Nephron (organoid): ENCODE data around the gene PDZD2.
A peak's percentile ranks its signal among the peaks of the same experiment; 100 is the strongest.
"Not testable (repeated sequence)": the region's sequence is repeated elsewhere in the genome, so short reads cannot be mapped to it uniquely, and the experiment has no call there.

Source experiments
- H3K27ac Mint-ChIP-seq, 3 experiments: 2 replicates each; pipeline ENCODE4 v1.8.0; 2020; ENCODE audit warnings: mixed read lengths in 3 of 3, mild to moderate bottlenecking in 2 of 3, moderate library complexity in 1 of 3
- H3K27me3 Mint-ChIP-seq: 2 replicates; pipeline ENCODE4 v1.8.0; 2021; ENCODE audit warnings: low read depth, mild to moderate bottlenecking, moderate library complexity, mixed read lengths
- H3K36me3 Mint-ChIP-seq: 2 replicates; pipeline ENCODE4 v1.8.0; 2020; ENCODE audit warnings: low read depth, mixed read lengths
- H3K4me1 Mint-ChIP-seq: 2 replicates; pipeline ENCODE4 v1.8.0; 2020; ENCODE audit warnings: mixed read lengths
- H3K4me3 Mint-ChIP-seq, 3 experiments: 2 replicates each; pipeline ENCODE4 v1.8.0; 2020; ENCODE audit warnings: mild to moderate bottlenecking in 3 of 3, mixed read lengths in 3 of 3, moderate library complexity in 2 of 3
- H3K9me3 Mint-ChIP-seq: 2 replicates; pipeline ENCODE4 v1.8.0; 2020; ENCODE audit warnings: mixed read lengths
- TF ChIP-seq, protein P1 (sequence below), 3 experiments: fragments of 200-600 bp; sonication (generic); IDR thresholded peaks; one replicate each; pipeline ENCODE4 v1.5.0; 2021; ENCODE audit warnings: antibody characterized with exemption in 3 of 3; ENCODE audit not compliant: unreplicated experiment in 3 of 3

The PDZD2 gene

GRCh38 chr5:32029781-32030180 lies 390.9 kb downstream of the PDZD2 start:
- H3K36me3 Mint-ChIP-seq = no peaks in the 10 kb centered on the region
- no peak overlapping the region for H3K27ac Mint-ChIP-seq
- H3K4me1 Mint-ChIP-seq = peaks cover 34% of the 10 kb centered on the region
- peaks cover 22% of the 10 kb centered on the region for H3K27me3 Mint-ChIP-seq
- H3K4me3 Mint-ChIP-seq = no peak overlapping the region
- TF ChIP-seq, protein P1, sequence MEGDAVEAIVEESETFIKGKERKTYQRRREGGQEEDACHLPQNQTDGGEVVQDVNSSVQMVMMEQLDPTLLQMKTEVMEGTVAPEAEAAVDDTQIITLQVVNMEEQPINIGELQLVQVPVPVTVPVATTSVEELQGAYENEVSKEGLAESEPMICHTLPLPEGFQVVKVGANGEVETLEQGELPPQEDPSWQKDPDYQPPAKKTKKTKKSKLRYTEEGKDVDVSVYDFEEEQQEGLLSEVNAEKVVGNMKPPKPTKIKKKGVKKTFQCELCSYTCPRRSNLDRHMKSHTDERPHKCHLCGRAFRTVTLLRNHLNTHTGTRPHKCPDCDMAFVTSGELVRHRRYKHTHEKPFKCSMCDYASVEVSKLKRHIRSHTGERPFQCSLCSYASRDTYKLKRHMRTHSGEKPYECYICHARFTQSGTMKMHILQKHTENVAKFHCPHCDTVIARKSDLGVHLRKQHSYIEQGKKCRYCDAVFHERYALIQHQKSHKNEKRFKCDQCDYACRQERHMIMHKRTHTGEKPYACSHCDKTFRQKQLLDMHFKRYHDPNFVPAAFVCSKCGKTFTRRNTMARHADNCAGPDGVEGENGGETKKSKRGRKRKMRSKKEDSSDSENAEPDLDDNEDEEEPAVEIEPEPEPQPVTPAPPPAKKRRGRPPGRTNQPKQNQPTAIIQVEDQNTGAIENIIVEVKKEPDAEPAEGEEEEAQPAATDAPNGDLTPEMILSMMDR (IDR thresholded peaks at IDR 0.05; ENCODE audit: unreplicated experiment in 3 of 3) = no peak
- H3K9me3 Mint-ChIP-seq = no peaks in the 10 kb centered on the region

DNA sequence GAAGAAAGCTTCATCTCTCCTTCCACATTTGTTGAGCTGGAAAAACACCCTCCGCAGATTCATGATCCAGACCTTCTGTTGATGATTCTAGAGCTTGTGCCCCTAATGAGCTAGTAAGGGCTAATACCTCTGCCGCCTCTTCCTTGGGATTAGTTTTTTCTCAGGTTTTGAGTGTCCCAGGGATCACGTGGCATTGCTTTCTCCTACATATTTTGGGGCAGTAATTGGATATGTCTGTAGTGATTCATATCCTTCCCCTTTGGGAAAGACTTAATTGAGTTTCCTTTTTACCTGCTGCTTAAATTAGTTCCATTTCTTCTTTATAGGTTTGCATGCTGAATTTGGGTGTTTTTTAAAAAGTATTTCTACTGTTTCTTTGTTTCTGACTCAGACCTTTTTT lies 391.3 kb downstream of the PDZD2 start:
- peaks cover 22% of the 10 kb centered on the region for H3K27me3 Mint-ChIP-seq
- no peaks in the 10 kb centered on the region for H3K9me3 Mint-ChIP-seq
- no peaks in the 10 kb centered on the region for H3K36me3 Mint-ChIP-seq
- TF ChIP-seq, protein P1 (IDR thresholded peaks at IDR 0.05; ENCODE audit: unreplicated experiment in 3 of 3) = no peak
- H3K27ac Mint-ChIP-seq = peak overlapping the region in 1 of 3 experiments; percentile 1
- H3K4me1 Mint-ChIP-seq = peaks cover 34% of the 10 kb centered on the region
- no peak overlapping the region for H3K4me3 Mint-ChIP-seq

GRCh38 chr5:32030686-32031085 lies 391.8 kb downstream of the PDZD2 start:
- H3K9me3 Mint-ChIP-seq = no peaks in the 10 kb centered on the region
- no peaks in the 10 kb centered on the region for H3K36me3 Mint-ChIP-seq
- peaks cover 22% of the 10 kb centered on the region for H3K27me3 Mint-ChIP-seq
- TF ChIP-seq, protein P1 (IDR thresholded peaks at IDR 0.05; ENCODE audit: unreplicated experiment in 3 of 3) = no peak
- H3K4me3 Mint-ChIP-seq = no peak overlapping the region
- peaks cover 34% of the 10 kb centered on the region for H3K4me1 Mint-ChIP-seq
- H3K27ac Mint-ChIP-seq = peak overlapping the region in 1 of 3 experiments; percentile 1

DNA sequence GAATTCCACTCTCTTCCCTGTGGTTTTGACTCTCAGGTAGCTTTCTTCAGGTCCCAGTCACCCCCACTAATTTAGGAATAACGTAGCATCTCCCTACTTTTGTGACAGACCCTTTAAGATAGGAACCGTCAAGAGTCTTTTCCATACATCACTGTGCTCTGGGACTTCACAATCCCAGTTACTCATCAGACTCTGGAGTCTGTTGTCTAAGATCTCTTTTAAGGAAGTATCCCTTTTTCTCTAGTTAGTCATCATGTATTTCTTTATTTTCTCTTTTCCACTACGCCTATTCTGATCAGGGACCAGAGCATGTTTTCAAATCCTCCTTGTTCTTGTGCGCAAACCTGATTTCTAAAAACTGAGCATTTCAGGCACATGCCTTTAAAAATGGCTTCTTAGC lies 392.2 kb downstream of the PDZD2 start:
- peak overlapping the region in 1 of 3 experiments; percentile 1 for H3K27ac Mint-ChIP-seq
- H3K27me3 Mint-ChIP-seq = peaks cover 22% of the 10 kb centered on the region
- peaks cover 34% of the 10 kb centered on the region for H3K4me1 Mint-ChIP-seq
- no peaks in the 10 kb centered on the region for H3K9me3 Mint-ChIP-seq
- TF ChIP-seq, protein P1 (IDR thresholded peaks at IDR 0.05; ENCODE audit: unreplicated experiment in 3 of 3) = no peak
- no peaks in the 10 kb centered on the region for H3K36me3 Mint-ChIP-seq
- H3K4me3 Mint-ChIP-seq = no peak overlapping the region

DNA sequence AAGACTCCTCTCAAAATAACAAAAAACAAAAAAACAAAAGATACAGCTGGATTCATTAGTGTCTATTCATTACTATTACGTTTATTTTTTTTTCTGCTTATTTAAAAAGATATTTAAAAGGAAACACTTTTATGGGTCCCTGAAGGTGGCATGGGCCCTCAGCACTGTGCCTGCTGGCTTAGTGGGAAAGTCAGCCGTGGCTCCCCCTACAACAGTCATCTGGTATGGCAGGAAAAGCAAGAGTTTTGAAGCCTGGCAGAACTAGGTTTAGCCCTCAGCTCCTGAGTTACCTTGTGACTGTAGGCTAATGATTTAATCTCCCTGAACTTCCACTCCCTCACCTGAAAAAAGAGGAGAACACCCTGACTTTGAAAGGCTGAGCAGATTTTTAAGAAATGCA lies 399.6 kb downstream of the PDZD2 start:
- Mint-ChIP-seq H3K9me3 (peaks cover 17% of the 10 kb centered on the region), H3K4me1 (no peaks in the 10 kb centered on the region), H3K27ac (no peak overlapping the region), H3K27me3 (no peaks in the 10 kb centered on the region), H3K4me3 (no peak overlapping the region), H3K36me3 (peaks cover 45% of the 10 kb centered on the region)
- TF ChIP-seq, protein P1 (IDR thresholded peaks at IDR 0.05; ENCODE audit: unreplicated experiment in 3 of 3) = no peak

DNA sequence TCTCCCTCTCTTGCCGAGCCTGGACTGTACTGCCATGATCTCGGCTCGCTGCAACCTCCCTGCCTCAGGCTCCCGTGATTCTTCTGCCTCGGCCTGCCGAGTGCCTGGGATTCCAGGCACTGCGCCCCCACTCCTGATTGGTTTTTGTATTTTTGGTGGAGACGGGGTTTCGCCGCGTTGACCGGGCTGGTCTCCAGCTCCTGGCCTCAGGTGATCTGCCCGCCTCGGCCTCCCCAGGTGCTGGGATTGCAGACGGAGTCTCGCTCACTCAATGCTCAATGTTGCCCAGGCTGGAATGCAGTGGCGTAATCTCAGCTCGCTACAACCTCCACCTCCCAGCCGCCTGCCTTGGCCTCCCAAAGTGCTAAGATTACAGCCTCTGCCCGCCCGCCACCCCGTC lies 400.2 kb downstream of the PDZD2 start:
- H3K27me3 Mint-ChIP-seq, H3K27ac Mint-ChIP-seq, H3K4me1 Mint-ChIP-seq, H3K4me3 Mint-ChIP-seq: not testable (repeated sequence)
- Mint-ChIP-seq H3K36me3 (peaks cover 47% of the 10 kb centered on the region), H3K9me3 (peaks cover 17% of the 10 kb centered on the region)

GRCh38 chr5:32039601-32040000 lies 400.7 kb downstream of the PDZD2 start:
- not testable (repeated sequence) for H3K27me3 Mint-ChIP-seq, H3K27ac Mint-ChIP-seq, H3K4me1 Mint-ChIP-seq, H3K4me3 Mint-ChIP-seq
- Mint-ChIP-seq H3K9me3 (peaks cover 17% of the 10 kb centered on the region), H3K36me3 (peaks cover 47% of the 10 kb centered on the region)

DNA sequence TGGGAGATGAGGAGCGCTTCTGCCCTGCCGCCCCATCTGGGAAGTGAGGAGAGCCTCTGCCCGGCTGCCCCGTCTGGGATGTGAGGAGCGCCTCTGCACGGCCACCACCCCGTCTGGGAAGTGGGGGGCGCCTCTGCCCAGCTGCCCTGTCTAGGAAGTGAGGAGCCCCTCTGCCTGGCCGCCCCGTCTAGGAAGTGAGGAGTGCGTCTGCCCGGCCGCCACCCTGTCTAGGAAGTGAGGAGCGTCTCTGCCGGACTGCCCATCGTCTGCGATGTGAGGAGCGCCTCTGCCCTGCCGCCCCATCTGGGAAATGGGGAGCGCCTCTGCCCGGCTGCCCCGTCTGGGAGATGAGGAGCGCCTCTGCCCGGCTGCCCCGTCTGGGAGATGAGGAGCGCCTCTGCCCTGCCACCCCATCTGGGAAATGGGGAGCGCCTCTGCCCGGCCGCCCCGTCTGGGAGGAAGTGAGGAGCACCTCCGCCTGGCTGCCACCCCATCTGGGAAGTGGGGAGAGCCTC lies 401.3 kb downstream of the PDZD2 start:
- H3K4me1 Mint-ChIP-seq = peaks cover 12% of the 10 kb centered on the region
- peaks cover 47% of the 10 kb centered on the region for H3K36me3 Mint-ChIP-seq
- not testable (repeated sequence) for H3K27ac Mint-ChIP-seq, H3K27me3 Mint-ChIP-seq, H3K4me3 Mint-ChIP-seq
- peaks cover 17% of the 10 kb centered on the region for H3K9me3 Mint-ChIP-seq
